GM12878 (cell line): ENCODE measurements around the gene OR8D1. TPM values are rescaled to one million over a fixed set of nuclear protein-coding genes. Genes with fewer than 3 reads are reported as not detected.

Experiments used
- ATAC-seq: fragments of 200-7000 bp; cut with Tn5 transposase; 3 replicates; pipeline ENCODE4 v1.9.1; 2020; ENCODE audit warnings: mild to moderate bottlenecking, moderate library complexity
- BruUV-seq: library from RNA; stranded (reverse); fragments of 400-500 nt; replicated peaks from 2 replicates; lab custom pipeline; 2021; lab: Mats Ljungman, UMichigan
- CTCF ChIA-PET: fragments of 300-600 bp; sonication (Branson Sonifier 250); formaldehyde crosslinking; extraction: SDS; loops from one replicate; lab custom pipeline; 2021; ENCODE audit warnings: inconsistent platforms; lab: Yijun Ruan, JAX
- POLR2A ChIA-PET: fragments of 350-600 bp; formaldehyde crosslinking; extraction: SDS; loops from one replicate; lab custom pipeline; 2021; ENCODE audit warnings: inconsistent platforms; lab: Charles Lee
- RAD21 ChIA-PET: fragments of 300-600 bp; sonication (Branson Sonifier 250); formaldehyde crosslinking; loops from one replicate; lab custom pipeline; 2023; ENCODE audit warnings: antibody characterized with exemption; ENCODE audit not compliant: unreplicated experiment; lab: Charles Lee
- SMC1A ChIA-PET: fragments of 300-600 bp; sonication (Branson Sonifier 250); formaldehyde crosslinking; loops from one replicate; lab custom pipeline; 2023; ENCODE audit not compliant: unreplicated experiment, uncharacterized antibody; lab: Charles Lee
- DNase-seq: peaks from one replicate; pipeline ENCODE4 v3.0.0-alpha.2; 2011; ENCODE audit warnings: low read depth, low spot score
- FAIRE-seq: peaks from 3 replicates; lab custom pipeline; 2011; peaks lifted over from hg19 to GRCh38; lab: Jason Lieb, UNC
- H2AFZ ChIP-seq: 2 replicates; pipeline ENCODE4 v1.6.0; 2011; ENCODE audit warnings: low read depth, low read length, control low read depth; ENCODE audit not compliant: control insufficient read depth
- H3K27ac ChIP-seq: 2 replicates; pipeline ENCODE4 v1.5.1; 2011; ENCODE audit warnings: control low read depth; ENCODE audit not compliant: control insufficient read depth, insufficient read depth
- H3K27me3 ChIP-seq, 2 experiments: replicated peaks in 1 of 2; 2 replicates each; pipeline versions ENCODE4 v1.6.0 to v1.6.1; 2011; ENCODE audit warnings: low read length in 1 of 2; ENCODE audit not compliant: control insufficient read depth in 2 of 2, insufficient read depth in 2 of 2
- H3K36me3 ChIP-seq, 2 experiments: 2 replicates each; pipeline ENCODE4 v1.5.1; 2011; ENCODE audit warnings: low read length in 1 of 2; ENCODE audit not compliant: control insufficient read depth in 2 of 2, insufficient read depth in 2 of 2
- H3K4me1 ChIP-seq: 2 replicates; pipeline ENCODE4 v1.6.1; 2011; ENCODE audit warnings: mild to moderate bottlenecking, low read length, moderate library complexity, mixed read lengths; ENCODE audit not compliant: control insufficient read depth, insufficient read depth
- H3K4me2 ChIP-seq: 2 replicates; pipeline ENCODE4 v1.6.0; 2011; ENCODE audit warnings: control low read depth; ENCODE audit not compliant: control insufficient read depth, insufficient read depth
- H3K4me3 ChIP-seq: fragments of 200-600 bp; sonication (generic); 2 replicates; pipeline ENCODE4 v1.5.1; 2016
- H3K79me2 ChIP-seq: 2 replicates; pipeline ENCODE4 v1.6.0; 2011; ENCODE audit warnings: low read length; ENCODE audit not compliant: control insufficient read depth, insufficient read depth
- H3K9ac ChIP-seq: 2 replicates; pipeline ENCODE4 v1.8.0; 2011; ENCODE audit warnings: low read length, control low read depth, mixed read lengths; ENCODE audit not compliant: control insufficient read depth, insufficient read depth
- H3K9me3 ChIP-seq: replicated peaks from 3 replicates; pipeline ENCODE4 v1.5.1; 2011; ENCODE audit warnings: mild to moderate bottlenecking, low read length; ENCODE audit not compliant: control insufficient read depth, insufficient read depth
- H4K20me1 ChIP-seq: 2 replicates; pipeline ENCODE4 v1.6.0; 2011; ENCODE audit not compliant: control insufficient read depth, insufficient read depth
- ATF3 ChIP-seq: IDR thresholded peaks from 2 replicates; pipeline ENCODE4 v1.6.1; 2011; ENCODE audit warnings: low read depth, mild to moderate bottlenecking, low read length, moderate library complexity, borderline replicate concordance; ENCODE audit errors: extremely low read depth
- BACH1 ChIP-seq: fragments of 450-650 bp; IDR thresholded peaks from 2 replicates; pipeline ENCODE4 v1.6.1; 2017; ENCODE audit warnings: mild to moderate bottlenecking, borderline replicate concordance
- BMI1 ChIP-seq: fragments of 450-650 bp; IDR thresholded peaks from 2 replicates; pipeline ENCODE4 v1.6.1; 2016; ENCODE audit warnings: mild to moderate bottlenecking, moderate library complexity, borderline replicate concordance
- CREB1 ChIP-seq: IDR thresholded peaks from 2 replicates; pipeline ENCODE4 v1.6.1; 2012; ENCODE audit warnings: low read depth, mild to moderate bottlenecking, inconsistent platforms
- HDAC2 ChIP-seq: fragments of 200-600 bp; sonication (generic); IDR thresholded peaks from 2 replicates; pipeline ENCODE4 v1.6.1; 2017
- HSF1 ChIP-seq: fragments of 150-350 bp; IDR thresholded peaks from 2 replicates; pipeline ENCODE4 v1.6.1; 2014; ENCODE audit warnings: mild to moderate bottlenecking, low read depth, low read length
- KDM1A ChIP-seq: fragments of 200-600 bp; sonication (generic); IDR thresholded peaks from 2 replicates; pipeline ENCODE4 v1.6.1; 2016; ENCODE audit warnings: borderline replicate concordance
- KLF5 ChIP-seq: fragments of 450-650 bp; IDR thresholded peaks from 2 replicates; pipeline ENCODE4 v1.6.1; 2014; ENCODE audit warnings: mild to moderate bottlenecking; ENCODE audit not compliant: partially characterized antibody
- MYB ChIP-seq: fragments of 150-350 bp; IDR thresholded peaks from 2 replicates; pipeline ENCODE4 v1.6.1; 2014; ENCODE audit warnings: mild to moderate bottlenecking, low read depth, low read length, borderline replicate concordance
- NFIC ChIP-seq: IDR thresholded peaks from 2 replicates; pipeline ENCODE4 v1.6.1; 2012; ENCODE audit warnings: low read depth, mild to moderate bottlenecking, inconsistent platforms, low read length, moderate library complexity
- NR2C1 ChIP-seq: fragments of 450-650 bp; IDR thresholded peaks from 2 replicates; pipeline ENCODE4 v1.6.1; 2017; ENCODE audit warnings: antibody characterized with exemption, mild to moderate bottlenecking, moderate library complexity
- PBX3 ChIP-seq: IDR thresholded peaks from 2 replicates; pipeline ENCODE4 v1.6.1; 2011; ENCODE audit warnings: mild to moderate bottlenecking, low read depth, low read length, moderate library complexity; ENCODE audit not compliant: insufficient replicate concordance
- RUNX3 ChIP-seq: IDR thresholded peaks from 2 replicates; pipeline ENCODE4 v1.6.1; 2012; ENCODE audit warnings: low read length, inconsistent platforms
- SMC3 ChIP-seq: IDR thresholded peaks from 2 replicates; pipeline ENCODE4 v1.6.1; 2011; ENCODE audit warnings: low read length, improper control_type of control experiment, borderline replicate concordance
- SP1 ChIP-seq: IDR thresholded peaks from one replicate; pipeline ENCODE4 v1.6.1; 2011; ENCODE audit warnings: low read depth, low read length
- SRF ChIP-seq, 2 experiments: IDR thresholded peaks; 2 replicates each; pipeline ENCODE4 v1.6.1; 2011; ENCODE audit warnings: low read depth in 2 of 2, low read length in 2 of 2, mild to moderate bottlenecking in 1 of 2, moderate library complexity in 1 of 2
- TCF7 ChIP-seq: IDR thresholded peaks from 2 replicates; pipeline ENCODE4 v1.6.1; 2014; ENCODE audit warnings: antibody characterized with exemption, borderline replicate concordance
- ZNF384 ChIP-seq: IDR thresholded peaks from 2 replicates; pipeline ENCODE4 v1.6.1; 2012; ENCODE audit warnings: low read depth, mild to moderate bottlenecking, low read length, improper control_type of control experiment, borderline replicate concordance
- in situ Hi-C: fragments of 300-500 bp; cut with MboI; formaldehyde crosslinking; loops from 9 replicates; pipeline ENCODE4 v1.14.3; 2018; ENCODE audit warnings: mixed read lengths
- intact Hi-C: fragments of 100-400 bp; cut with micrococcal nuclease; formaldehyde crosslinking; loops from one replicate; pipeline ENCODE4 v1.14.2; 2022; ENCODE audit not compliant: unreplicated experiment
- polyA plus RNA-seq, 11 experiments: library from polyadenylated mRNA; depleted of rRNA in 4 of 11; unstranded in 6 of 11; stranded (reverse) in 5 of 11; fragments of >200 nt; fragmentation: Nextera tagmentation in 4 of 11; fragmentation: Illumina TruSeq in 1 of 11; extraction: Ambion mirVana in 4 of 11; extraction: Trizol in 1 of 11; gene quantifications; 1 replicate in 1 of 11; 2 replicates in 10 of 11; pipeline versions ENCODE4 v1.2.1 to v1.2.3, GENCODE V29; 2011 to 2016; ENCODE audit warnings: inconsistent platforms in 2 of 11, missing spikeins in 2 of 11, low read depth in 1 of 11
- total RNA-seq, 4 experiments: library from RNA; depleted of rRNA in 3 of 4; stranded (reverse); fragments of >200 nt in 3 of 4; fragmentation: Illumina TruSeq in 1 of 4; extraction: Trizol in 1 of 4; gene quantifications; 2 replicates each; pipeline versions ENCODE4 v1.2.1 to v1.2.3, GENCODE V29; 2013 to 2021
- TF ChIP-seq, protein P1 (sequence below): IDR thresholded peaks from 2 replicates; pipeline ENCODE4 v1.6.1; 2012; ENCODE audit warnings: low read depth, low read length, improper control_type of control experiment
- TF ChIP-seq, protein P2 (sequence below): fragments of 450-650 bp; IDR thresholded peaks from 2 replicates; pipeline ENCODE4 v1.6.1; 2016; ENCODE audit warnings: mild to moderate bottlenecking

OR8D1 gene
- total and polyA plus RNA-seq, 10 of the 15 experiments (the other 5 are each of a cell fraction or from before 2014, with no cell fraction given): not detected

- TF ChIP-seq TCF7 (no peak), ZNF384 (no peak), KLF5 (no peak)
Observed at GRCh38 chr11:124310721-124311120, 3.0 kb downstream of the OR8D1 start (continued).

DNA sequence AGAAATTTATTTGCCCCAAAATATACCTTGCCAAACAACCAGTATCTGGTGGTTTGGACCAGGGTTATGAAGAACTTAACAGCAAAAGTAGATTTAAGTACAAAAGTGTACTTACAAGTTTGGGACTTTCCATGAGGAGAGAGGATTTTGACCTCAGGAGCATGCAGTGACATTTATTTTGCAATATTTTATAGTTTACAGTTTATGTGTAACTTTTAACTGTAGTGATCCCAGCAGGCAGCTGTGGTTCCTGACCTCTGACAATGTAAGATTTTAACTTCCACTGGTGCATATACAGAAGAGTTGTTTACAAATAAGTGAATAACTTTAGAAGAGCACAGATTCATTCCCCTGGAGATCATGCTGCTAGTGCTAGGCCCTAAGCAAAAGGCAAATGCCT lies 6.7 kb downstream of the OR8D1 start:
- in situ Hi-C loops: no loop called here
- CTCF ChIA-PET: no interaction called here
- POLR2A ChIA-PET: no interaction called here
- TF ChIP-seq SMC3 (no peak), PBX3 (no peak), NR2C1 (no peak), BMI1 (no peak), KDM1A (no peak), SP1 (no peak), BACH1 (no peak), HSF1 (no peak), MYB (no peak), NFIC (no peak), ATF3 (no peak), CREB1 (no peak), HDAC2 (no peak), SRF (IDR thresholded peaks at IDR 0.05; ENCODE audit: low read depth in 2 of 2, low read length in 2 of 2) (no peak), RUNX3 (no peak), KLF5 (no peak)
- TF ChIP-seq, protein P1, sequence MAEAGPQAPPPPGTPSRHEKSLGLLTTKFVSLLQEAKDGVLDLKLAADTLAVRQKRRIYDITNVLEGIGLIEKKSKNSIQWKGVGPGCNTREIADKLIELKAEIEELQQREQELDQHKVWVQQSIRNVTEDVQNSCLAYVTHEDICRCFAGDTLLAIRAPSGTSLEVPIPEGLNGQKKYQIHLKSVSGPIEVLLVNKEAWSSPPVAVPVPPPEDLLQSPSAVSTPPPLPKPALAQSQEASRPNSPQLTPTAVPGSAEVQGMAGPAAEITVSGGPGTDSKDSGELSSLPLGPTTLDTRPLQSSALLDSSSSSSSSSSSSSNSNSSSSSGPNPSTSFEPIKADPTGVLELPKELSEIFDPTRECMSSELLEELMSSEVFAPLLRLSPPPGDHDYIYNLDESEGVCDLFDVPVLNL: no peak
- TF ChIP-seq, protein P2, sequence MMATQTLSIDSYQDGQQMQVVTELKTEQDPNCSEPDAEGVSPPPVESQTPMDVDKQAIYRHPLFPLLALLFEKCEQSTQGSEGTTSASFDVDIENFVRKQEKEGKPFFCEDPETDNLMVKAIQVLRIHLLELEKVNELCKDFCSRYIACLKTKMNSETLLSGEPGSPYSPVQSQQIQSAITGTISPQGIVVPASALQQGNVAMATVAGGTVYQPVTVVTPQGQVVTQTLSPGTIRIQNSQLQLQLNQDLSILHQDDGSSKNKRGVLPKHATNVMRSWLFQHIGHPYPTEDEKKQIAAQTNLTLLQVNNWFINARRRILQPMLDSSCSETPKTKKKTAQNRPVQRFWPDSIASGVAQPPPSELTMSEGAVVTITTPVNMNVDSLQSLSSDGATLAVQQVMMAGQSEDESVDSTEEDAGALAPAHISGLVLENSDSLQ: no peak

More for the DNA sequence above, 6.7 kb downstream of the OR8D1 start:
- Histone ChIP-seq H3K4me1 (no peaks in the 10 kb centered on the region), H3K27ac (no peak overlapping the region), H3K9me3 (no peaks in the 10 kb centered on the region), H3K4me2 (no peak overlapping the region), H2AFZ (no peak overlapping the region), H3K36me3 (no peaks in the 10 kb centered on the region), H3K27me3 (peaks cover 0 to 1% of the 10 kb centered on the region in 2 experiments; a peak in 1 of 4 replicates), H3K79me2 (no peaks in the 10 kb centered on the region), H3K9ac (no peak overlapping the region), H4K20me1 (no peaks in the 10 kb centered on the region), H3K4me3 (no peak overlapping the region)
- RAD21 ChIA-PET: no interaction called here
- SMC1A ChIA-PET: no interaction called here
- ATAC-seq (no peak), DNase-seq (no peak), FAIRE-seq (no peak)
- no TSS peak for BruUV-seq
- intact Hi-C loops: no loop called here
